ENCODE results near the gene EFCAB14.

The EFCAB14 gene

DNA sequence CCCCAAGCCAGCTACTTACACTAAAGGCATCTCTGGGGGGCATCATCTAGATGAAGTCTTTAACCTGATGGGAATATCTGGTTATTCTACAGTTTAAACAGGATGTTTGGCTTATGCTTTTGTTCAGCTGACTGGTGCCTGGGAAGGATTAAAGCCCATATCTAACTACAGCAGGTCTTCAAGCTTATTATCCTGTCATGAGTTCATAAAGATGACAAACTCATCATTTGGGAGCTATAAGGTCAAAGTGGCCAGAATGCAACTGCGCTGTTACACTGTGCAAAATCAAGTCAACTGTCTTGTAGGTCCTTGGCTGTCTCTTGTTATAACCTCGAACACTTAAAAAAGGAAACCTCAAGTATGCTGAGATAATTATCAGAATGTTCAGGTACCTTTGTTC is 83.7 kb downstream of the EFCAB14 start:
- no peaks in the 10 kb centered on the region for H3K4me1 ChIP-seq (ENCODE audit: insufficient read depth, low read length, severe bottlenecking)
- TF ChIP-seq EZH2 (IDR thresholded peaks at IDR 0.05; ENCODE audit: borderline replicate concordance, low read length), result no peak
- TF ChIP-seq, protein P1, sequence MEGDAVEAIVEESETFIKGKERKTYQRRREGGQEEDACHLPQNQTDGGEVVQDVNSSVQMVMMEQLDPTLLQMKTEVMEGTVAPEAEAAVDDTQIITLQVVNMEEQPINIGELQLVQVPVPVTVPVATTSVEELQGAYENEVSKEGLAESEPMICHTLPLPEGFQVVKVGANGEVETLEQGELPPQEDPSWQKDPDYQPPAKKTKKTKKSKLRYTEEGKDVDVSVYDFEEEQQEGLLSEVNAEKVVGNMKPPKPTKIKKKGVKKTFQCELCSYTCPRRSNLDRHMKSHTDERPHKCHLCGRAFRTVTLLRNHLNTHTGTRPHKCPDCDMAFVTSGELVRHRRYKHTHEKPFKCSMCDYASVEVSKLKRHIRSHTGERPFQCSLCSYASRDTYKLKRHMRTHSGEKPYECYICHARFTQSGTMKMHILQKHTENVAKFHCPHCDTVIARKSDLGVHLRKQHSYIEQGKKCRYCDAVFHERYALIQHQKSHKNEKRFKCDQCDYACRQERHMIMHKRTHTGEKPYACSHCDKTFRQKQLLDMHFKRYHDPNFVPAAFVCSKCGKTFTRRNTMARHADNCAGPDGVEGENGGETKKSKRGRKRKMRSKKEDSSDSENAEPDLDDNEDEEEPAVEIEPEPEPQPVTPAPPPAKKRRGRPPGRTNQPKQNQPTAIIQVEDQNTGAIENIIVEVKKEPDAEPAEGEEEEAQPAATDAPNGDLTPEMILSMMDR (IDR thresholded peaks at IDR 0.05; ENCODE audit: low read length), result no peak
- no peaks in the 10 kb centered on the region; the same call in 1 of the 2 replicates for H3F3A ChIP-seq (ENCODE audit: insufficient read depth, low read length)
- H3K36me3 ChIP-seq (ENCODE audit: insufficient read depth, low read length), result peaks cover 31% of the 10 kb centered on the region
- H4K20me1 ChIP-seq (ENCODE audit: insufficient read depth, low read length), result no peaks in the 10 kb centered on the region
- H3K79me2 ChIP-seq (ENCODE audit: insufficient read depth, low read length), result no peaks in the 10 kb centered on the region
- H3K27me3 ChIP-seq (ENCODE audit: insufficient read depth, low read length), result no peaks in the 10 kb centered on the region
- no peaks in the 10 kb centered on the region for H3K9me3 ChIP-seq (ENCODE audit: low read length)
- no peak overlapping the region for H3K9ac ChIP-seq (ENCODE audit: low read length)
- no peaks in the 10 kb centered on the region for H3K9me2 ChIP-seq (ENCODE audit: low read depth, low read length)
- H2AFZ ChIP-seq (ENCODE audit: low read length), result no peak overlapping the region
- H3K4me2 ChIP-seq (ENCODE audit: low read length), result no peak overlapping the region
- no peak overlapping the region for H3K27ac ChIP-seq (ENCODE audit: low read depth, low read length, poor library complexity, severe bottlenecking)
- H3K4me3 ChIP-seq (ENCODE audit: low read depth, low read length, poor library complexity, severe bottlenecking), result no peak overlapping the region

DNA sequence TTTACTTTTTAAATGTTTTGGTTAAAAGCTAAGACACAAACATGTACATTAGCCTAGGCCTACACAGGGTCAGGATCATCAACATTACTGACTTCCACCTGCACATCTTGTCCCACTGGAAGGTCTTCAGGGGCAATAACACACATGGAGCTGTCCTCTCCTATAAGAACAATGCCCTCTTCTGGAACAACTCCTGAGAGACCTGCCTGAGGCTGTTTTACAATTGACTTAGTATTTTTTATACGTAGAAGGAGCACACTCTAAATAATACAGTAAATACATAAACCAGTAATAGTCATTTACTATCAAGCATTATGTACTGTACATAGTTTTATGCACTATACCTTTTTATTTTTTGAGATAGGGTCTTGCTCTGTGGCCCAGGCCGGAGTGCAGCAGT is 88.2 kb downstream of the EFCAB14 start:
- Histone ChIP-seq H3K36me3 (ENCODE audit: insufficient read depth, low read length) (peaks cover 23% of the 10 kb centered on the region), H3K9ac (ENCODE audit: low read length) (no peak overlapping the region), H3K4me3 (ENCODE audit: low read depth, low read length, poor library complexity, severe bottlenecking) (no peak overlapping the region), H3K27ac (ENCODE audit: low read depth, low read length, poor library complexity, severe bottlenecking) (no peak overlapping the region), H3F3A (ENCODE audit: insufficient read depth, low read length) (no peaks in the 10 kb centered on the region), H3K27me3 (ENCODE audit: insufficient read depth, low read length) (no peaks in the 10 kb centered on the region), H2AFZ (ENCODE audit: low read length) (no peak overlapping the region), H3K4me2 (ENCODE audit: low read length) (no peak overlapping the region), H3K9me3 (ENCODE audit: low read length) (no peaks in the 10 kb centered on the region), H3K4me1 (ENCODE audit: insufficient read depth, low read length, severe bottlenecking) (no peaks in the 10 kb centered on the region), H3K9me2 (ENCODE audit: low read depth, low read length) (no peaks in the 10 kb centered on the region), H3K79me2 (ENCODE audit: insufficient read depth, low read length) (no peaks in the 10 kb centered on the region), H4K20me1 (ENCODE audit: insufficient read depth, low read length) (no peaks in the 10 kb centered on the region)
- TF ChIP-seq, protein P1 (IDR thresholded peaks at IDR 0.05; ENCODE audit: low read length), result no peak
- TF ChIP-seq EZH2 (IDR thresholded peaks at IDR 0.05; ENCODE audit: borderline replicate concordance, low read length), result no peak

All from OCI-LY1 (cell line).